ENCODE data around the gene FTO. TPM values are rescaled to one million over a fixed set of nuclear protein-coding genes. Genes with fewer than 3 reads are reported as not detected.

The FTO gene
- polyA plus RNA-seq, 1 donor from 2014 or later, result 80.1 TPM

- no peaks in the 10 kb centered on the region for H3K9me2 ChIP-seq (ENCODE audit: insufficient read depth, low read length)
- no peaks in the 10 kb centered on the region for H4K20me1 ChIP-seq (ENCODE audit: insufficient read depth)
- no peak overlapping the region for H3K4me2 ChIP-seq (ENCODE audit: low read length)
- peaks cover 4% of the 10 kb centered on the region for H3K36me3 ChIP-seq (ENCODE audit: insufficient read depth, low read length)
- H3K27me3 ChIP-seq (ENCODE audit: insufficient read depth, low read depth, low read length), result no peaks in the 10 kb centered on the region
- H3K9me3 ChIP-seq (ENCODE audit: low read length), result no peaks in the 10 kb centered on the region
- no peak overlapping the region for H3K4me3 ChIP-seq (ENCODE audit: low read length)
- H3K27ac ChIP-seq (ENCODE audit: low read length), result no peak overlapping the region
- no peak for TF ChIP-seq REST (IDR thresholded peaks at IDR 0.05; ENCODE audit: borderline replicate concordance)
- TF ChIP-seq MXI1 (conservative IDR thresholded peaks at IDR 0.05; ENCODE audit: poor library complexity, severe bottlenecking), result no peak
- TF ChIP-seq SMC3 (conservative IDR thresholded peaks at IDR 0.05; ENCODE audit: poor library complexity), result no peak
- TF ChIP-seq CTCF (IDR thresholded peaks at IDR 0.05; ENCODE audit: poor library complexity, severe bottlenecking), result no peak
- no peak for TF ChIP-seq EP300 (conservative IDR thresholded peaks at IDR 0.05; ENCODE audit: poor library complexity, severe bottlenecking)
- TF ChIP-seq RAD21 (conservative IDR thresholded peaks at IDR 0.05), result no peak
- no peak for TF ChIP-seq POLR2AphosphoS5 (IDR thresholded peaks at IDR 0.05)
- TF ChIP-seq TAF1 (IDR thresholded peaks at IDR 0.05; ENCODE audit: low read depth), result no peak
- no peak for TF ChIP-seq EZH2 (IDR thresholded peaks at IDR 0.05; ENCODE audit: borderline replicate concordance, insufficient read depth, low read length, poor library complexity, severe bottlenecking)
- H3K9ac ChIP-seq (ENCODE audit: low read length), result no peak overlapping the region
- no peaks in the 10 kb centered on the region for H3K79me2 ChIP-seq (replicated peaks; ENCODE audit: insufficient read depth, low read length)
- no peaks in the 10 kb centered on the region for H3F3A ChIP-seq (ENCODE audit: insufficient read depth, low read length, poor library complexity, severe bottlenecking)
- no peak overlapping the region for H2AFZ ChIP-seq (ENCODE audit: low read depth, low read length)
Measured at GRCh38 chr16:53855511-53855910, 151.6 kb downstream of the FTO start.

- no peak overlapping the region for H3K4me2 ChIP-seq (ENCODE audit: low read length)
- H3K79me2 ChIP-seq (replicated peaks; ENCODE audit: insufficient read depth, low read length), result no peaks in the 10 kb centered on the region
- H3K27me3 ChIP-seq (ENCODE audit: insufficient read depth, low read depth, low read length), result no peaks in the 10 kb centered on the region
- no peaks in the 10 kb centered on the region for H3F3A ChIP-seq (ENCODE audit: insufficient read depth, low read length, poor library complexity, severe bottlenecking)
- H3K9ac ChIP-seq (ENCODE audit: low read length), result no peak overlapping the region
- no peak overlapping the region for H3K4me3 ChIP-seq (ENCODE audit: low read length)
- H3K9me2 ChIP-seq (ENCODE audit: insufficient read depth, low read length), result no peaks in the 10 kb centered on the region
- no peaks in the 10 kb centered on the region for H3K9me3 ChIP-seq (ENCODE audit: low read length)
- H2AFZ ChIP-seq (ENCODE audit: low read depth, low read length), result no peak overlapping the region
- peaks cover 4% of the 10 kb centered on the region for H3K36me3 ChIP-seq (ENCODE audit: insufficient read depth, low read length)
- TF ChIP-seq MXI1 (conservative IDR thresholded peaks at IDR 0.05; ENCODE audit: poor library complexity, severe bottlenecking), result no peak
- no peak for TF ChIP-seq EZH2 (IDR thresholded peaks at IDR 0.05; ENCODE audit: borderline replicate concordance, insufficient read depth, low read length, poor library complexity, severe bottlenecking)
- TF ChIP-seq EP300 (conservative IDR thresholded peaks at IDR 0.05; ENCODE audit: poor library complexity, severe bottlenecking), result no peak
- TF ChIP-seq RAD21 (conservative IDR thresholded peaks at IDR 0.05), result no peak
- TF ChIP-seq POLR2AphosphoS5 (IDR thresholded peaks at IDR 0.05), result no peak
- no peak for TF ChIP-seq TAF1 (IDR thresholded peaks at IDR 0.05; ENCODE audit: low read depth)
- TF ChIP-seq SMC3 (conservative IDR thresholded peaks at IDR 0.05; ENCODE audit: poor library complexity), result no peak
- TF ChIP-seq REST (IDR thresholded peaks at IDR 0.05; ENCODE audit: borderline replicate concordance), result no peak
- TF ChIP-seq CTCF (IDR thresholded peaks at IDR 0.05; ENCODE audit: poor library complexity, severe bottlenecking), result no peak
- no peaks in the 10 kb centered on the region for H4K20me1 ChIP-seq (ENCODE audit: insufficient read depth)
- H3K27ac ChIP-seq (ENCODE audit: low read length), result no peak overlapping the region
Measured at GRCh38 chr16:53859995-53860540, 156.1 kb downstream of the FTO start.

Measured in neural cell (in vitro differentiated cells).